Uterus (tissue), 2 donors: Measurements from ENCODE around the gene PGC.

Source experiments
- CTCF ChIP-seq, 4 experiments: fragments of 200-600 bp in 2 of 4; fragments of 450-650 bp in 2 of 4; sonication (generic) in 2 of 4; IDR thresholded peaks; one replicate each; pipeline ENCODE4 v1.5.1; 2016 to 2019; ENCODE audit warnings: antibody characterized with exemption in 4 of 4, mild to moderate bottlenecking in 2 of 4, moderate library complexity in 1 of 4
- POLR2A ChIP-seq, 2 donors: fragments of 450-650 bp; IDR thresholded peaks; one replicate each; pipeline ENCODE4 v1.6.1; 2016; ENCODE audit warnings: antibody characterized with exemption in 2 of 2, mild to moderate bottlenecking in 1 of 2, moderate library complexity in 1 of 2

GRCh38 chr6:41695825-41696224 lies 51.4 kb downstream of the PGC start:
- TF ChIP-seq CTCF (IDR thresholded peaks at IDR 0.05) = no peak
- no peak for TF ChIP-seq POLR2A (IDR thresholded peaks at IDR 0.05)
